CD4-positive, alpha-beta T cell (primary cell): ENCODE measurements around the gene TMX2. TPM values are rescaled to one million over a fixed set of nuclear protein-coding genes. Genes with fewer than 3 reads are reported as not detected.

Experiments used
- ATAC-seq: fragments of 200-7000 bp; cut with Tn5 transposase; one replicate; pipeline ENCODE4 v1.10.0; 2022; ENCODE audit warnings: mild to moderate bottlenecking; ENCODE audit not compliant: poor library complexity
- CTCF ChIA-PET: fragments of 350-600 bp; sonication (Branson Sonifier 250); formaldehyde crosslinking; loops from one replicate; lab custom pipeline; 2021; ENCODE audit warnings: antibody characterized with exemption, inconsistent platforms; lab: Charles Lee
- POLR2A ChIA-PET: fragments of 350-600 bp; sonication (Branson Sonifier 250); formaldehyde crosslinking; loops from one replicate; lab custom pipeline; 2021; ENCODE audit warnings: antibody characterized with exemption, inconsistent platforms; lab: Charles Lee
- DNase-seq, 14 experiments: peaks; one replicate each; pipeline ENCODE4 v3.0.0-alpha.2; 2013 to 2020; ENCODE audit warnings: mixed read lengths in 2 of 14
- H3K27ac ChIP-seq, 2 donors: one replicate each; pipeline versions ENCODE4 v1.5.1 to v1.7.0; 2013; ENCODE audit warnings: low read length in 2 of 2, low read depth in 1 of 2, mild to moderate bottlenecking in 1 of 2
- H3K27me3 ChIP-seq, 2 experiments: 1 replicate in 1 of 2; 2 replicates in 1 of 2; pipeline versions ENCODE4 v1.6.1 to v1.7.0; 2013; ENCODE audit warnings: low read length in 2 of 2, control low read depth in 1 of 2, mild to moderate bottlenecking in 1 of 2, moderate library complexity in 1 of 2; ENCODE audit not compliant: insufficient read depth in 2 of 2, control insufficient read depth in 1 of 2
- H3K36me3 ChIP-seq: one replicate; pipeline ENCODE4 v1.6.1; 2013; ENCODE audit warnings: low read length, control low read depth; ENCODE audit not compliant: insufficient read depth
- H3K4me1 ChIP-seq: one replicate; pipeline ENCODE4 v1.6.1; 2013; ENCODE audit warnings: low read length, control low read depth; ENCODE audit not compliant: insufficient read depth
- H3K4me3 ChIP-seq: one replicate; pipeline ENCODE4 v1.5.1; 2013; ENCODE audit warnings: mild to moderate bottlenecking, low read length, moderate library complexity
- H3K9me3 ChIP-seq, 2 experiments: 1 replicate in 1 of 2; 2 replicates in 1 of 2; pipeline versions ENCODE4 v1.6.1 to v1.7.0; 2013; ENCODE audit warnings: low read length in 2 of 2, mild to moderate bottlenecking in 2 of 2, control low read depth in 1 of 2, moderate library complexity in 1 of 2; ENCODE audit not compliant: control insufficient read depth in 1 of 2, insufficient read depth in 1 of 2
- H3K27ac Mint-ChIP-seq: one replicate; pipeline ENCODE4 v1.8.0; 2020; ENCODE audit warnings: mixed read lengths
- H3K27me3 Mint-ChIP-seq: one replicate; pipeline ENCODE4 v1.8.0; 2021; ENCODE audit warnings: mixed read lengths
- H3K36me3 Mint-ChIP-seq: one replicate; pipeline ENCODE4 v1.8.0; 2021; ENCODE audit warnings: low read depth, mixed read lengths
- H3K4me1 Mint-ChIP-seq: one replicate; pipeline ENCODE4 v1.8.0; 2021; ENCODE audit warnings: low read depth, mixed read lengths
- H3K4me3 Mint-ChIP-seq: one replicate; pipeline ENCODE4 v1.8.0; 2020; ENCODE audit warnings: mild to moderate bottlenecking, mixed read lengths
- H3K9me3 Mint-ChIP-seq: one replicate; pipeline ENCODE4 v1.8.0; 2020; ENCODE audit warnings: mixed read lengths
- intact Hi-C, 2 experiments: fragments of 100-400 bp; cut with DNase I in 1 of 2; cut with micrococcal nuclease in 1 of 2; formaldehyde crosslinking; loops; one replicate each; pipeline versions ENCODE4 v1.15.1 to v1.9.0; 2023 to 2025; cut with DNase I, micrococcal nuclease
- total RNA-seq, 174 experiments: library from RNA in 2 of 174; stranded (reverse) in 2 of 174; gene quantifications; one replicate each; pipeline ENCODE4 v1.2.3 and lab custom pipeline; 2021 to 2026
- TF ChIP-seq, protein P1 (sequence below): fragments of 200-600 bp; IDR thresholded peaks from one replicate; pipeline ENCODE4 v1.8.0; 2022; ENCODE audit warnings: antibody characterized with exemption, mild to moderate bottlenecking

The TMX2 gene
- total RNA-seq, 2 experiments from 2014 or later = 30.0 to 30.5 TPM

DNA sequence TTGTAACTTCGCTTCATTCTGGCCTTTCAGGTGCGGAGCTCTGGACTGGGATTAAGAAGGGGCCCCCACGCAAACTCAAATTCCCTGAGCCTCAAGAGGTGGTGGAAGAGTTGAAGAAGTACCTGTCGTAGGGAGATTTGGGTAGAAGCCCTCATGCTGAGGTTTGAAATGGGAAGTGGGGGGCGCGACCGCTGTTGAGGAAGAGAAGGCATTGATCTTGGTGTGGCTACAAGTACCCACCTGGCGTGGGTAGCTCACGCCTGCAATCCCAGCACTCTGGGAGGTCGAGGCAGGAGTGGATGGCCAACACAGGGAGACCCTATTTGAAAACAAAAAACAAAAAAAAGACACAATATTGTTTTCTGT lies 29.7 kb downstream of the TMX2 start:
- ChIA-PET CTCF (interaction anchor here (0.6 to 8.5 kb wide), 3 partner anchors 59 to 209 kb away, joined by 3 to 45 read pairs (median 5); no protein-coding TSS in a partner anchor), POLR2A (interaction anchor here (0.6 to 2.9 kb wide), 25 partner anchors 10 to 835 kb away, joined by 3 to 40 read pairs (median 5); partner anchors contain the start of genes BTBD18, LPXN, MED19 and SLC43A1)
- ATAC-seq (no peak), DNase-seq (peak in 1 of 14 experiments; percentile 2)
- Histone ChIP-seq H3K9me3 (no peaks in the 10 kb centered on the region), H3K4me3 (peak overlapping the region; percentile 92), H3K27me3 (no peaks in the 10 kb centered on the region), H3K36me3 (peaks cover 57% of the 10 kb centered on the region), H3K4me1 (peaks cover 31% of the 10 kb centered on the region), H3K27ac (peak overlapping the region; percentile 91 to 96)
- intact Hi-C loops = loop anchor here in 1 of 2 experiments (10.0 kb wide), 1 partner anchor 417 kb away; the partner anchor contains the start of gene TNKS1BP1
- peaks cover 75% of the 10 kb centered on the region for H3K36me3 Mint-ChIP-seq
- peak overlapping the region; percentile 95 for H3K27ac Mint-ChIP-seq
- no peaks in the 10 kb centered on the region for H3K27me3 Mint-ChIP-seq
- no peaks in the 10 kb centered on the region for H3K9me3 Mint-ChIP-seq
- H3K4me3 Mint-ChIP-seq = peak overlapping the region; percentile 97
- peaks cover 40% of the 10 kb centered on the region for H3K4me1 Mint-ChIP-seq
- TF ChIP-seq, protein P1, sequence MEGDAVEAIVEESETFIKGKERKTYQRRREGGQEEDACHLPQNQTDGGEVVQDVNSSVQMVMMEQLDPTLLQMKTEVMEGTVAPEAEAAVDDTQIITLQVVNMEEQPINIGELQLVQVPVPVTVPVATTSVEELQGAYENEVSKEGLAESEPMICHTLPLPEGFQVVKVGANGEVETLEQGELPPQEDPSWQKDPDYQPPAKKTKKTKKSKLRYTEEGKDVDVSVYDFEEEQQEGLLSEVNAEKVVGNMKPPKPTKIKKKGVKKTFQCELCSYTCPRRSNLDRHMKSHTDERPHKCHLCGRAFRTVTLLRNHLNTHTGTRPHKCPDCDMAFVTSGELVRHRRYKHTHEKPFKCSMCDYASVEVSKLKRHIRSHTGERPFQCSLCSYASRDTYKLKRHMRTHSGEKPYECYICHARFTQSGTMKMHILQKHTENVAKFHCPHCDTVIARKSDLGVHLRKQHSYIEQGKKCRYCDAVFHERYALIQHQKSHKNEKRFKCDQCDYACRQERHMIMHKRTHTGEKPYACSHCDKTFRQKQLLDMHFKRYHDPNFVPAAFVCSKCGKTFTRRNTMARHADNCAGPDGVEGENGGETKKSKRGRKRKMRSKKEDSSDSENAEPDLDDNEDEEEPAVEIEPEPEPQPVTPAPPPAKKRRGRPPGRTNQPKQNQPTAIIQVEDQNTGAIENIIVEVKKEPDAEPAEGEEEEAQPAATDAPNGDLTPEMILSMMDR = no peak

DNA sequence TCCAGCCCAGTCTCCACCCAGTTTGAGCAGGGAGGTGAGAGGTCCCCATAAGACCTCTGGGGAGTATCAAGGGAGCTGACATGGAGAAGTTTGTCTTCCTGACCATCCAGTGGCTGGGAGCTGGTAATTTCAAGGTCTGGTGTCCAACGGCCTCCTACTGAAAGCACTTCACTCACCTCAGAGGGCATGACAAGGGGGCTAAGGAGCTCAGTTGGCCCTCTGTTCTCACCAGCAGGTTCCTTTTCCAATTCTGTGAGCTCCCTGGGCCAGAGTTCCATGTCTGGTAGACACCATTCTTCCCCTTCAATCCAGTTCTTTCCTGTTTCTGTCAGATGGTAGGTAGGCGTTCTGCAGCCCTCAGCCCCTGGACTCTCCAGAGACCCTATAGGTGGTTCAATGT lies 32.0 kb downstream of the TMX2 start:
- Histone ChIP-seq H3K27ac (peak overlapping the region in 1 of 2 donors; percentile 22), H3K4me1 (peaks cover 31% of the 10 kb centered on the region), H3K4me3 (no peak overlapping the region), H3K9me3 (no peaks in the 10 kb centered on the region), H3K36me3 (peaks cover 43% of the 10 kb centered on the region), H3K27me3 (no peaks in the 10 kb centered on the region)
- ATAC-seq = no peak
- ChIA-PET POLR2A (interaction anchor here (1.3 to 2.0 kb wide), 3 partner anchors 20 to 409 kb away, joined by 3 to 6 read pairs (median 4); partner anchors contain the start of genes MED19, SSRP1 and TMX2), CTCF (interaction anchor here (0.6 to 8.5 kb wide), 2 partner anchors 54 to 56 kb away, joined by 5 to 45 read pairs; no protein-coding TSS in a partner anchor)
- Mint-ChIP-seq H3K9me3 (no peaks in the 10 kb centered on the region), H3K36me3 (peaks cover 69% of the 10 kb centered on the region), H3K4me3 (peak overlapping the region; percentile 75), H3K27me3 (no peaks in the 10 kb centered on the region), H3K27ac (peak overlapping the region; percentile 80), H3K4me1 (peaks cover 44% of the 10 kb centered on the region)
- TF ChIP-seq, protein P1 = no peak
- intact Hi-C loops = loop anchor here in 1 of 2 experiments (10.0 kb wide), 1 partner anchor 420 kb away; the partner anchor contains the start of gene TNKS1BP1
- no peak for DNase-seq

DNA sequence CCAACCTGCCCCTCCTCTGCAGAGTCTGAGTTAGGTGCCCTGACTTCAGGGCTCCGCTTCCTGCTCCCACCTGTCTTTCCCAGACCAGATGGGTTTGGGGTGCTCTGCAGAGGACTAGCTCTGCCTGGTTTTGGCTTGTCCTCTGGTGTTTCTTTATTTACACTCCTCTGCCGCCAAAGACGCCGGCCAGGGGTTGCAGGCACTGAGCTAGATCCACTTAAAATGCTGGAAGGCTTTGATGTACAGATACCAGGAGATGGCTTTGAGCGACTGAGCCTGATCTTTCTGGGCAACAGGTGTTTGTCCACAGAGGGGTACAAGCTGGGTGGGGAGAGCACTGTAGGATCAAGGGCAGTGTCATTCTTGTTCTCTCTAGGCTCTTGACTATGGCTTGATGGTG lies 32.8 kb downstream of the TMX2 start:
- H3K36me3 Mint-ChIP-seq = peaks cover 69% of the 10 kb centered on the region
- Histone ChIP-seq H3K27ac (no peak overlapping the region), H3K36me3 (peaks cover 43% of the 10 kb centered on the region), H3K9me3 (no peaks in the 10 kb centered on the region), H3K4me3 (no peak overlapping the region), H3K27me3 (no peaks in the 10 kb centered on the region), H3K4me1 (peaks cover 31% of the 10 kb centered on the region)
- H3K4me3 Mint-ChIP-seq = peak overlapping the region; percentile 46
- H3K9me3 Mint-ChIP-seq = no peaks in the 10 kb centered on the region
- peaks cover 44% of the 10 kb centered on the region for H3K4me1 Mint-ChIP-seq
- ChIA-PET POLR2A (interaction anchor here (1.3 to 2.0 kb wide), 3 partner anchors 19 to 410 kb away, joined by 3 to 6 read pairs (median 4); partner anchors contain the start of genes MED19, SSRP1 and TMX2), CTCF (interaction anchor here (8.5 kb wide), 1 partner anchor 55 kb away, joined by 45 read pairs; no protein-coding TSS in a partner anchor)
- no peaks in the 10 kb centered on the region for H3K27me3 Mint-ChIP-seq
- TF ChIP-seq, protein P1 = no peak
- intact Hi-C loops = loop anchor here in 1 of 2 experiments (10.0 kb wide), 1 partner anchor 420 kb away; the partner anchor contains the start of gene TNKS1BP1
- ATAC-seq = no peak
- DNase-seq = no peak
- peak overlapping the region; percentile 80 for H3K27ac Mint-ChIP-seq
